Activated CD8-positive, alpha-beta memory T cell treated with anti-CD3 and anti-CD28 coated beads, Interleukin-2, amount 50 U/mL, for 1 hour (primary cell): ENCODE measurements around the gene ERC2.
"Not testable (repeated sequence)": the region's sequence is repeated elsewhere in the genome, so short reads cannot be mapped to it uniquely, and the experiment has no call there.

Experiments
- DNase-seq: peaks from one replicate; pipeline ENCODE4 v3.0.0-alpha.2; 2020; ENCODE audit errors: extremely low read depth

The ERC2 gene

GRCh38 chr3:55884066-55884465, 584.2 kb downstream of the ERC2 start:
- DNase-seq: no peak

- no peak for DNase-seq
Observed at GRCh38 chr3:55882006-55882405, 586.3 kb downstream of the ERC2 start.

GRCh38 chr3:55880357-55880756, 587.9 kb downstream of the ERC2 start:
- no peak for DNase-seq

- DNase-seq: no peak
Observed at GRCh38 chr3:55879901-55880331, 588.4 kb downstream of the ERC2 start.

GRCh38 chr3:55877703-55878102, 590.6 kb downstream of the ERC2 start:
- no peak for DNase-seq

GRCh38 chr3:55876560-55876959, 591.7 kb downstream of the ERC2 start:
- no peak for DNase-seq

- DNase-seq: no peak
Observed at GRCh38 chr3:55875113-55875512, 593.2 kb downstream of the ERC2 start.

GRCh38 chr3:55873523-55874254, 594.6 kb downstream of the ERC2 start:
- DNase-seq: no peak

- no peak for DNase-seq
Observed at GRCh38 chr3:55870594-55870993, 597.7 kb downstream of the ERC2 start.

- no peak for DNase-seq
Observed at GRCh38 chr3:55868347-55868746, 599.9 kb downstream of the ERC2 start.

DNA sequence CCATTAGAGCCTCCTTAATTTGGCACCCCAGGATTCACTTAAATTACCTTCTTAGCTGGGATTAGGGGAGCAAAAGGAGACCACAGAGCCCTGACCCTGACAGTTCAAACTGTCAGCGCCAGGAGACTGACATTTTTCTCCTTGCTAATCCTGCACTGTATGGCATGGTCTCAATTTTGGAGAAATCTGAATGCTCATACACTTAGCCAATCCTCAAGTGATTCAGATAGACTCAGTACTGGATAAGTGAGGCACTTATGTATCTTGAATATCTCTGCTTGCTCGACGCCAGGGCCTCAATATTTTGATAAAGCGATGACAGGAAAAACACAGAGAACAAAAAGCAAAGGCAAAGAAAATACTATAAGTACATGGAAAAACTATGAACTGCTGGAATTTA, 605.2 kb downstream of the ERC2 start:
- no peak for DNase-seq

- no peak for DNase-seq
Observed at GRCh38 chr3:55860049-55860721, 608.1 kb downstream of the ERC2 start.

DNA sequence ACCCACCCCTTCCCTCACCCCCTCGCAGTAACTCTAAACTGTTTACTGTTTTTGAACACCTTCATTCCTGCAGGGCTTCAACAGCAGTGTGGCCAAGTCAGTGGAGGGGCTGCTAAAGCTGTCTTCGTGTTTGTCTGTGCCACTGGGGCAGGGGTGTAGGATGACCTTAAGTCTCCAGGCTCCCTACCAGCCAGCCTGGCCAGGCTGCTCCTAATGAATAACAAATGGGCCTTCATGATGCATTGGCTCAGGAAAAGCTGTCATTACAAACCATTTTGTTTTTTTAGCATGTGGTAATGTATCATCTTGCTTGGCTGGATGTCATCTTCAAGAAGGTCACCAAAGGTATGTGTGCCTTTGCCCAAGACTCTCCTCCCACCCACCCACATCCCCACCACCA, 609.0 kb downstream of the ERC2 start:
- DNase-seq: no peak

DNA sequence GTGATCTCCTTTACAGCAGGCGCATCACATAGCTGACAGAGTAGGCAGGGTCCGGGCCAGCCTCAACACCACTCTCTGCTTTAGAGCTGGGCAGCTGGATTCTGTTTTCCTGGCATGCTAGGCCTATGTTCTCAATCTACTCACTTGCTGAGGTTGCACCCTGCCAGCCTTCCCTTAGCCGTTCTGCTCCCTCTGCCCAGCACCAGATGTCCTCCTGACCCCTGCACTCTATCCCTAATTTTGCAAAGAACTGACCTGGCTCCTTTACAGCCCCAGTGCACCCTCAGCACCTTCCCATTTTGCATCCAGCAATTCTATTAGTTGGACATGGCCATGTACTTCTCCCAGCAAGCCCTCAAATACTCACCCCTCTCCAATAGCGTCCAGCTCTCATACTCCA, 609.5 kb downstream of the ERC2 start:
- no peak for DNase-seq

DNA sequence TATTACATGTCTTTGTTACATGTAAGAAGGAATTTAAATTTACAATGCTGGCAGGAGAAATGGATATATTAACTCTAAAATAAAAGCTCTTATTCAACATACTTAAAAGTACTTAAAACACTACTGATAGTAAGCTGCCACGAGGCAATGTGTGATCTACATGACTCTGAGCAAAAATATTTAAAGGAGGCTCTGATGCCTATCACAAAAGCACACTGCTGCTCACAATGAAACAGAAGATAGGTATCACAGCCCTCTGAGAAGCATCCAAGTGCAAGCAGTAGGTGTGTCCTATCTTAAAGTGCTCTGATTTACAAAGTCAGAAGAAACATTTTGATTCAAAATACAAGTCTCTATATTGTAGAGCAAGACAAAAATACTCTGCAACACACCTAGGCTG, 610.0 kb downstream of the ERC2 start:
- no peak for DNase-seq

- DNase-seq: no peak
Observed at GRCh38 chr3:55857633-55858032, 610.6 kb downstream of the ERC2 start.

DNA sequence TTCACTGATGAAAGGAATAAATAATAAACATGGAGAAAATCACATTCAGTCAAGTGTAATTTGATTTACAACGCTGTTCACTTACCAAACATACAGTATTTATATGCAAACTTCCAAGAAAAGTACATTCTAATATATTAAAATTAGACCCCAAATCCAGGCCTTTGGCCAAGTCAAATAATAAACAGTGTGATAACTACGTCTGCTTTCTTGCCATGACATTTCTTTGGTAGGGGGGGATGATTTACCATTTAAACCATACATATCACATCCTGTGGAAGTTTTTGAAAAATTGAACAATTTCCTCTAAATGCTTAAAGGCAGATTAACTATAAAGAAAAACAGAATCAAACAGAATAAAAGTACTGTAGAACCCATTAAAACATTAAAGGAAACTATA, 613.0 kb downstream of the ERC2 start:
- DNase-seq: no peak

GRCh38 chr3:55854494-55854893, 613.8 kb downstream of the ERC2 start:
- DNase-seq: no peak

DNA sequence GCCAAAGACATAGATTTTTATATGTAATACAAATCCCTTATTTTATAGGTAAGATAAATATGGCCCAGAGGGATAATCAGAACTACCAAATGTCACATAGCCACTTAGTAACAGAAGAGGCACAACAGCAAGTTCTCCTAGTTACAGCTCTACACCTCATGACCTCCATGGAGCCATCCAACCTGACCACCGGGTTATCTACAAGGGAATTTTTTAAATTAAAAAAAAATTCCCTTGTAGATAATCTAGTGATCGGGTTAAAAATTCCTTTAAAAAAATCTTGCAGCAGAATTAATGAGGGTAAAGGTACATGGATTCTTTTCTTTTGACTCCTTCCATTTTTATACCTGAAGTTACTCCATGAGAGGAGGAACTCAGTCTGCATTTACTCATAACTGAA, 615.9 kb downstream of the ERC2 start:
- DNase-seq: no peak

DNA sequence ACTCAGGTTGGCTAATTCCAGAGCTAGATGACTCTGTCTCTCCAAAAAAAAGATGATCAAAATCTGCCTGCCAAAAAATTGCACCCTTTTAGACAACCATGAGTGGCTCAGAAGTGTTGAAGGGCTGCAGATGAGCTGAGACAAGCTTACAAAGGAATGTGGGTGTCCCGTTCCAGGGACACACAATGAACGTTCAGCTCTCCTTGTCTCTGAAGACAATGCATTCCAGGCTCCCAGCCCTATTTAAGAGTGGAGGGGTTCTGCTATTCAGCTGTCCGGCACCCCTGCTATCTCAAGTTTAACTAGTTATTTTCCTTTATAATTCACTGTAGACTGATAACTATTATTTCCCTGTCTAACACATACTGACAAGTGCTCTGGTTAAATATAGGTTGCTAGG, 626.1 kb downstream of the ERC2 start:
- DNase-seq: no peak

DNA sequence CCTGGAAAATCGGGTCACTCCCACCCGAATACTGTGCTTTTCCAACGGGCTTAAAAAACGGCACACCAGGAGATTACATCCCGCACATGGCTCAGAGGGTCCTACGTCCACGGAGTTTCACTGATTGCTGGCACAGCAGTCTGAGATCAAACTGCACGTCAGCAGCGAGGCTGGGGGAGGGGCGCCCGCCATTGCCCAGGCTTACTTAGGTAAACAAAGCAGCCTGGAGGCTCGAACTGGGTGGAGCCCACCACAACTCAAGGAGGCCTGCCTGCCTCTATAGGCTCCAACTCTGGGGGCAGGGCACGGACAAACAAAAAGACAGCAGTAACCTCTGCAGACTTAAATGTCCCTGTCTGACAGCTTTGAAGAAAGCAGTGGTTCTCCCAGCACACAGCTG, 636.4 kb downstream of the ERC2 start:
- not testable (repeated sequence) for DNase-seq

DNA sequence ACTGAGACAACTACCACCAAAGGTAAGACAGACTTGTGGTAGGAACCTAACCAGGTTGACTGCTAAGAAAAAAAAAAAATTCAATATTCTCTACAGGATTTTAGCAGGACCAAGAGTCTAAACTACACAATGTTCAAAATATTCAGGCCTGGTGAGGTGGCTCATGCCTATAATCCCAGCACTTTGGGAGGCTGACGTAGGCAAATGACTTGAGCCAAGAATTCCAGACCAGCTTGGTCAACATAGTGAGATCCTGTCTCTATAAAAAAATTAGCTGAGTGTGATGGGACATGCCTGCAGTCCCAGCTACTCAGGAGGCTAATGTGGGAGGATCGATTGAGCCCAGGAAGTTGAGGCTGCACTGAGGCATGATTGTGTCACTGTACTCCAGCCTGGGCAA, 639.6 kb downstream of the ERC2 start:
- no peak for DNase-seq

DNA sequence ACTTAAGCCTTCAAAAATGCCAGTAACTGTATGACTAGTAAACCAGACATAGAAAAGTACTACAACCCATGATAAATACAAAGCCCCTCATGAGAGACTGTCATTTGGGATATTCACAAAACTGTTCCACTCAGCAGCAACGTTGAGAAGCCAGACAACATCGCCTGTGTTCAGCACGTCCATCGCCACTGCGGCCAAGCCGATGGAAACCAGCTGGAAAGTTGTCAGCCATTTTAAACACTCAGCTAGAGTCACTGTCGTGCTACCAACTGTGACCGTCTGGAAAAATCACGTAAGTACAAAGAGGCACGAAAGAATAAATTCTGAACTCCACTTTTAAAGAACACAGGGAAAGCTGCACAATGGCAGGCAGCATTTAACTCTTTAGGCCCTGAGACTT, 640.5 kb downstream of the ERC2 start:
- no peak for DNase-seq
